GM21786 (cell line): ENCODE measurements around the gene HES2.
"Not testable (repeated sequence)": the region's sequence is repeated elsewhere in the genome, so short reads cannot be mapped to it uniquely, and the experiment has no call there.

ENCODE experiments used
- ATAC-seq: cut with Tn5 transposase; IDR thresholded peaks from one replicate; pipeline ENCODE4 v1.9.1; 2021; ENCODE audit not compliant: unreplicated experiment

HES2 gene

DNA sequence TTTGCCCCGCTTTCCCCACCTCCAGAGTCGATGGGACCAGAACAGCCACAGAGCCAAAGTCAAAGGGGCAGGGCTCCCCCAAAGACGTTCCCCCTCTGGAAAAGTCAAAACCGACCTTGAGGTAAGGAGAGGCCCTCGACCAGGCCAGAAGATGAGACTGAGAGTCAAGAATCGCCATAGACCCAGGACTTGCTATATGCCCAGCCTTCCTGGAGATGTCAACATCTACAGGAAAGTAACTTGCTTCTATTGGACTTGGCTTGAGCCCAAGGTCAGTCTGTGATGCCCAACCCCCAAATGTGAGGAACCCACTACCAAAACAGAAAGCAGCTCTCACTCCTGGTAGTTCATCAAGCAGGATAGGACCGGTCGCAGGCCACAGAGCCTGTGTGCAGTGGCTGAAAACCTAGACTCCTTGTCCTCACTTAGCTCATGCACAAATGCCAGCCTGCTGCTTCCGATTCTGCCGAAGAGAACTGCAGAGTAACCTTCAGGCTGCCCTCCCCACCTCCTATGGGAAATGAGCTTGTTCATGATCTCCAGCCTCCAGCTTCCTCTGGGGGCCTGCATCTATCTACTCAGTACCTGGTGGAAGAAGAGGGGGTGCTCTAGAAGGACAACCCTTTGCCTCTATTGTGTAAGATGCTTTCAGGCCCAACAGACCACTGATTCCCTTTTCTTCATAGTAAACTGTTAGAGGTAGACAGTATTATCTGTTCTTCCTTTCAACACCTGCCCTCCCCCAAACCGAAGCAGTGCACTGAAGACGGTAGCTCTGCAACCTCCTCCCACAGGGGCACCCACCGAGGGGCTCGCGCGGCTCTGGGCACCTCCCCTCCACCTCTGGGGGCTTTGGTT, 27.5 kb downstream of the HES2 start:
- ATAC-seq: no peak

DNA sequence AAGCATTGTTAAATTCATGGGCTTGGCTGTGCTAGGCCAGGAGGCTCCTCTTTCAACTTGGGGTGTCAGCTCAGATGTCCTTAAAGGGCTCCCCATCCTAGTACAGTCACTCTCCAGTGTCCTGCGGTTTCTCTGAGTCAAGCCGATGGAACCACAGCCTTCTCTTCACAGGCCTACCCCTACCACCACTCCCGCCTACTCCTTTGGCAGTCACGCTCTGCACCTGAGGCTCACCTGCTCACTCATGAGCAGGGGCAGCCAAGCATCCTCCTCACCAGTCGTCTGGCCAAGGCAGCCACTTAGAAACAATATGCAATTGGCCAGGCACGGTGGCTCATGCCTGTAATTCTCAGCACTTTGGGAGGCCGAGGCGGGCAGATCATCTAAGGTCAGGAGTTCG, 29.7 kb downstream of the HES2 start:
- ATAC-seq: no peak

DNA sequence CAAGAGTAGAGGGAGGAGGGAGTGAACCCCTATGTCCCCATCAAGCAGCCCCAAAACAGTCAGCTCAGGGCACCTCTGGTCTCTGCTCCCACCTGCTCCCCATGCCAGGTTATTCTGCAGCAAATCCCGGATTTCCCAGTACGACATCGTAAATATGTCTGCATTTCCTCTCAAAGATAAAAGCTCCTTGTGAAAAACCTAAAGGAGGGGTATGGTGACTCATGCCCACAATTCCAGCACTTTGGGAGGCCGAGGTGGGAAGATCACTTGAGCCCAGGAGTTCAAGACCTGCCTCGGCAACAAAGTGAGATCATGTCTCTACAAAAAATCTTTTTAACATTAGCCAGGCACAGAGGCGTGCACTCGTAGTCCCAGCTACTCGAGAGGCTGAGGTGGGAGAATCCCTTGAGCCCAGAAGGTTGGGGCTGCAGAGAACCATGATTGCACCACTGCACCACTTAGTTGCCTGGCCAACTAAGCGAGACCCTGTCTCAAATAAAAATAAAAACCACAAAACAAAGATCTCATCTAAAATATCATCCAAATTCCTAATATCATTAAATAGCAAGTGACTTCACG, 33.3 kb downstream of the HES2 start:
- ATAC-seq: no peak

DNA sequence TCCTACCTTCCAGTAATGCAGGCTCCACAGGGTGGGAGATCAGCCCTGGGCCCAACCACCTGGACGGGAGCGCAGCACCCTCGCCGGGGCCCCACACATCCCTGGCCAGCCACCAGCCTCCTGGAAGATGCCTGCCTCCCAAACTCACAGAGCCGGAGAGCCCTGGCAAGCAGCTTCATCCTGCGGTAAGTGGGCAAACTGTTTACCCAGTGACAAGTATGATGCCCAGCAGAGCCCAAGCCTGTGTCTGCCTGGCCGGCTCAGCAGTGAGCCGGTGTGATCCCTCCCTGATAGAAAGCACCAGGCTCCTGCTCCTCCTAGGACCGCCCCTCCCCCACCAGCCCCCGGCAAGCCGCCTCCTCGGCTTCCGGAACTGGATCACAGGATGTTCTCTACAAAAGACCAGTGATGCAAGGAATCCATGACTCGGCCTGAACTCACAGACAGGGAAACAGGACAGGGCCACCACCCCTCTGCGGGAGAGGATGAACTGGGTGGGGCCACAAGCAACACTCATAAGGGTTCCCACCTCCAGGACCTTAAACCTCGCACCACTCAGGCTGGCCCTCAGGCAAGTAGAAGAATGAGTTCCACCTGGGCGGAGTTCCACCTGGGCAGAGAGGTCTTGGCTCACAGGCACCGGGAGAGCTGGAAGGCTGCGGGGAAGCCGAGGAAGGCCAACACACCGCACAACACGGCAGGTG, 34.1 kb downstream of the HES2 start:
- no peak for ATAC-seq

DNA sequence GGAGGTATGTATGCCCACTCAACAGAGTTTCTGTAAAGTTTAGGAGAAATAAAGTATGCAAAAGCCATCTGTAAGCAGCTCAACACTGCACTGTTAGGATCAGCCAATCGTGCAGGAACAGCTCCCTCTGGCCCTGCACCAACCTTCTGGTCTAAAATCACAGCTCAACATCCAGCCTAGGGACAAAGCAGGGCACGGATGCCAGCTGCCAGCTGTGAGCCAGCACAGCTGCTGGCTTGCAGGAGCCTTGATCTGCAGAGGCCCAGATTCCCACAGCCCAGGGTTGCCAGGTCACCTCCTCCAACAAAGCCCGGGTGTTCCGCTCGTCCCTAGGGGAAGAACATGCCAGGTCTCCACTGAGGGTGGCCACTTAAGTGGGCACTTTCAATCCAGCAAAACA, 34.8 kb downstream of the HES2 start:
- no peak for ATAC-seq

DNA sequence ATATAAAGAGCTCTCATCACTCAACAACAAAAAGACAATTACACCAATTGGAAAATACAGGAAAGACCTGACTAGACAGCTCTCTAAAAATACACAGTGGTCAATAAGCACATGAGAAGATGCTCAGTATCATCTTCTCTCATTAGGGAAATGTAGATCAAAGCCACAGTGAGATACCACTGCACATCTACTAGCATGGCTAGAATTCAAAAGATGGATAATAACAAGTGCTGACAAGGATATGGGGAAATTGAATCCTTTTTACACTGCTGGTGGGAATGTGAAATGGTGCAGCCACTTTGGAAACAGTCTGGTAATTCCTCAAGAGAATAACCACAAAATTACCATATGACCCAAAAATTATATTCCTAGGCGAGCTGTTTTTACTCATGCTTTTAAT, 35.6 kb downstream of the HES2 start:
- no peak for ATAC-seq

DNA sequence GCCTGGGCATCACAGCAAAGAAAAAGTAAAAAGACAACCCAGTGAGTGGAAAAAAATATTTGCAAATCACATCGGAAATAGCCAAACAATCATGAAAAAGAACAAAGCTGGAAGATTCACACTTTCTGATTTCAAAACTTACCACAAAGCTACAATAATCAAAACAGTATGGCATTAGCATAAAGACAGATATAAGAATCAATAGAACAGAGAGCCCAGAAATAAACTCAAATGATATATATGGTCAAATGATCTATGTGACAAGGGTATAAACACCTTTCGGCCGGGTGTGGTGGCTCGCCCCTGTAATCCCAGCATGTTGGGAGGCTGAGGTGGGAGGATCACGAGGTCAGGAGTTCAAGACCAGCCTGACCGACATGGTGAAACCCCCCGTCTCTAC, 39.7 kb downstream of the HES2 start:
- ATAC-seq: no peak

DNA sequence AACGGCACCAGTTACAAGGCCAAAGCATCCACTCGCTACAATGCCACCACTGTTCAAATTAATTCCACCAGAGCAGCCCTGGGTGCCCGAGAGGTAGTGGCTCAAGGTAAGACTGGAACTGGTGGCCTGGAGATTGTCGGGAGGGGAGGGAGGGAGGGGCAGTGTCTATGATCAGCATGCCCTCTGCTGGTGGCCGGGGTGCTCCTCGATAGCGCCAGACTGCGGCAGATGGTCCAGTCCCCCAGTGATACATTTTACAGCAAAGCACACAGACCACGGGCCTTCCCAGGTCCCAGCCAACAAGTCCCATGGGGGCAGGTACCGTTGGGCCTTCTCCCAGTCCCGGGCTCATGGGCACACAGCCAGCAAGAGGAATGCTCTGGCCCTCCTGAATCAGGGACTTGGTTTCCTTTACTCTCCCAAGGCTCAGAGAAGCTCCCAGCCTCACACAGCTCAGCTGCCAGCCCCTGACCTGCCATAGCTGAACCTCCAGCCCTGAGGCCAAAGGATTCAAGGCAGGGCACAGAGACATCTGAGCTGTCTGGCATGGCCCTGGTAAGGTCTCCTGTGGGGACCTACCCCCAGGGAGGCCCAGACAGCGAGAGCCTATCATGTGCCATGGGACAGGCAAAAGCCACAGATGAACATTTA, 41.5 kb downstream of the HES2 start:
- no peak for ATAC-seq

DNA sequence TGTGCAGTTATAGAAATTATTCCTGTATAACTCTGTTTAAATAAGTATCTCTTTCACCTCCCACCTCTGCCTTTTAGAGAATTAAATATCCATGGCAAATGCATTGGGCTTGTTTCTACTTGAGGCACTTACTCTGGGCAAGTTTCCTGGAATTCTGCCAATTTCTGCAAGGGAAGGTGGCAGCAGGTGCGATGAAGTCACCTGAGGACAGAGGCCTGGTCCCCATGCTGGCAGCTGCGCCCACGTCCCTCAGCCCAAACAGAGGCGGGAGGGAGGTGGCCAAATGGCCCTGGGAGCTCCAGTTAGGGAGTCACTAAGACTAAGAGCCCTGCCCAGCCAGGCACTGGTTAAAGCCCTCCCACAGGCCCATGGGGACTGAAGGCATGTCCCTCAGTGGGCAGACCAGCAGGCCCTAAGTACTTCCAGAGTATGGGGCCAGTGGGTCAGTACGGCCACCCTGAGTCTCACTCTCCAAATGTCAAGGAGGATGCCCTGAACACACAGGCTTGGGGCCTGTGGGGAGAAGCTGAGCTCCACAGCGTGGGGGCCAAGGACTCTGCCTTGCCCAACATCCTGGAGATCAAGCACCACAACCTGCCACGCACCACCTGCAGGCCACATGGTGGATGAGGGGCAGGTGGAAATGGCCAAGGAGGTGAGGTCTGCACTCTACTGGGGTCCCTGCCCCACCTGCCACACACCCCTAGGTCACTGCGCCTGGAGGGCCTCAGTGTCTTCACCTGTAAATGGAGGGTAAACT, 45.6 kb downstream of the HES2 start:
- no peak for ATAC-seq

DNA sequence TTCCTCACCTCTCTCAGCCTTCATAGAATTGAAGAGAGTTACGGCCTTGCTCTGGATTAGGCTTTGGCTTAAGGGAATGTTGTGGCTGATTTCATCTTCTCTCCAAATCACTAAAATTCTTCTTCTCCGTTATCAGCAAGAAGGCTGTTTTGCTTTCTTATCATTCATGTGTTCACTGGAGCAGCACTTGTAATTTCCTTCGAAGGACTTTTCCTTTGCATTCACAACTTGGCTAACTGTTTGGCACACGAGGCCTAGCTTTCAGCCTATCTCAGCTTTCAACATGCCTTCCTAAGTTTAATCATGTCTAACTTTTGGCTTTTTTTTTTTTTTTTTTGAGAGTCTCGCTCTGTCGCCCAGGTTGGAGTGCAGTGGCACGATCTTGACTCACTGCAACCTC, 47.5 kb downstream of the HES2 start:
- not testable (repeated sequence) for ATAC-seq

DNA sequence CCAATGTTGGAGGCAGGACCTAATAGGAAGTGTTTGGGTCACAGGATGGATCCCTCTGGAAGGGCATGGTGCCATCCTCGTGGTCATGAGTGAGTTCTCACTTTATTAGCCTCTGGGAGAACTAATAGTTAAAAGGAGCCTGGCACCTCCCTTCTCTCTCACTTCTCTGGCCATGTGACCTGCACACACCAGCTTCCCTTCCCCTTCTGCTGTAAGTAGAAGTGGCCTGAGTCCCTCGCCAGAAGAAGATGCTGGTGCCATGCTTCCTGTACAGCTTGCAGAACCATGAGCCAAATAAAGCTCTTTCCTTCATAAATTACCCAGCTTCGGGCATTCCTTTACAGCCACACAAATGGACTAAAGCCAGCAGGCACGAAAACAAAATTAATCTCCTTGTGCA, 49.7 kb downstream of the HES2 start:
- no peak for ATAC-seq

DNA sequence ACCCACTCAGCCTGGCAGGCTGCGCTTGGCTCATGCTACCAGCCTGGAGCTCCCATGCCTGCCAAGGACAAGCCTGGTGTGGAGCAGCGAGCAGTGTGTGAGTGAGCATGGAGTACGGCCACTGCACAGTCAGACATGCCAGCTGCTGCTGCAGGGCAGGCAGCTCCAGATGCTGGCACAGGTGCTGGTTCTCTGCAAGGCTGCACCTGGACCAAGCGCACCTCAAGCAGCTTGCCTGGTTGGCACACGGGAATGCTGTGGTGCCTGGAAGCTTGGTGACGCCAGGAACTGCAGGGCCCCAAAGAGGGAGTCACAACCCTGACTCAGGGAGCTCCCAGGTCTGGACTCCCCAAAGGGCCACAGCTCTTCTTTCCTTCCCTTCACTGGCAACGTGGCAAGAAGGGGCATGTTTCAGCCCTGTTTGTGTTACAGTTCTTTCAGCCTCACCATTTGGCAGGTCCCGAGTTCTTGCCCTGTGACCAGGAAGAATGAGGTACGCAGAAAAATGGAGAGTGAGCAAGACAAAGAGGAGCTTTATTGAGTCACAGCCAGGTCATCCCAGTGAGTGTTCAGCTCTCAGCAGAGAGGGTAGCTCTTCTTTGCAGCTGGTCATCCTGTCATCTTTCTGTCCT, 52.2 kb downstream of the HES2 start:
- no peak for ATAC-seq

DNA sequence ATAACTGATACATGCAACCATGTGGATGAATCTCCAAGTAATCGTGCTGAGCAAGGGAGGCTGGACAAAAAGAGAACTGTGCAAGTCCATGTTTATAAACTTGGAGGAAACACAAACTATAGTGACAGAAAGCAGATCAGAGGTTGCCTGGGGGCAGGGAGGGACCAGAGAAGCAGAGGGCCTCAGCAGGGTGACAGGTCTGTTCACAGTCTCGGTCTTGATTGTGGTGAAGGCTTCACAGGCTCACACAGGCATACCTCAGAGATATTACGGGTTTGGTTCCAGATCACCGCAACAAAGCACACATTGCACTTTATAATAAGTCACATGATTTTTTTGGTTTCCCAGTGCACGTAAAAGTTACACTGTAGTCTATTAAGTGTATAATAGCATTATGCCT, 54.7 kb downstream of the HES2 start:
- no peak for ATAC-seq

DNA sequence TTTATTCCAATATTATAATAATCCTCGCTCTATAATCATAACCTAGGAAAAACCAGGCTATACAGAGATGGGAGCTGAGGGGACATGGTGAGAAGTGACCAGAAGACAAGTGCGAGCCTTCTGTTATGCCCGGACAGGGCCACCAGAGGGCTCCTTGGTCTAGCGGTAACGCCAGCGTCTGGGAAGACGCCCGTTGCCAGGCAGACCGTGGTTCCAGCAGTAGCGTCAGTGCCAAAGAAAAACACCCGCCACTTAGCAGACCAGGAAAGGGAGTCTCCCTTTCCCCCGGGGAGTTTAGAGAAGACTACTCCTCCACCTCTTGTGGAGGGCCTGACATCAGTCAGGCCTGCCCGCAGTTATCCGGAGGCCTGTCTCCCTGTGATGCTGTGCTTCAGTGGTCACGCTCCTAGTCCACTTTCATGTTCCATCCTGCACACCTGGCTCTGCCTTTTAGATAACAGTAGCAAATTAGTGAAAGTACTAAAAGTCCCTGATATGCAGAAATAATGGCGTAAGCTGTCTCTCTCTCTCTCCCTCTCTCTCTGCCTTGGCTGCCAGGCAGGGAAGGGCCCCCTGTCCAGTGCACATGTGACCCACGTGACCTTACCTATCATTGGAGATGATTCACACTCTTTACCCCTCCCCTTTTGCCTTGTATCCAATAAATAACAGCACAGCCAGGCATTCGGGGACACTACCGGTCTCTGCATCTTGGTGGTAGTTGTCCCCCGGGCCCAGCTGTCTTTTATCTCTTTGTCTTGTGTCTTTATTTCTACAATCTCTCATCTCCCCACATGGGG, 56.4 kb downstream of the HES2 start:
- not testable (repeated sequence) for ATAC-seq
